ENCODE data around the gene PSD. TPM values are rescaled to one million over a fixed set of nuclear protein-coding genes. Genes with fewer than 3 reads are reported as not detected.

The PSD gene
- total and polyA plus RNA-seq, 9 of the 15 experiments (the other 6 are each of a cell fraction or from before 2014, with no cell fraction given) = 0.11 to 1.7 (median 0.54) TPM; not detected in 2

DNA sequence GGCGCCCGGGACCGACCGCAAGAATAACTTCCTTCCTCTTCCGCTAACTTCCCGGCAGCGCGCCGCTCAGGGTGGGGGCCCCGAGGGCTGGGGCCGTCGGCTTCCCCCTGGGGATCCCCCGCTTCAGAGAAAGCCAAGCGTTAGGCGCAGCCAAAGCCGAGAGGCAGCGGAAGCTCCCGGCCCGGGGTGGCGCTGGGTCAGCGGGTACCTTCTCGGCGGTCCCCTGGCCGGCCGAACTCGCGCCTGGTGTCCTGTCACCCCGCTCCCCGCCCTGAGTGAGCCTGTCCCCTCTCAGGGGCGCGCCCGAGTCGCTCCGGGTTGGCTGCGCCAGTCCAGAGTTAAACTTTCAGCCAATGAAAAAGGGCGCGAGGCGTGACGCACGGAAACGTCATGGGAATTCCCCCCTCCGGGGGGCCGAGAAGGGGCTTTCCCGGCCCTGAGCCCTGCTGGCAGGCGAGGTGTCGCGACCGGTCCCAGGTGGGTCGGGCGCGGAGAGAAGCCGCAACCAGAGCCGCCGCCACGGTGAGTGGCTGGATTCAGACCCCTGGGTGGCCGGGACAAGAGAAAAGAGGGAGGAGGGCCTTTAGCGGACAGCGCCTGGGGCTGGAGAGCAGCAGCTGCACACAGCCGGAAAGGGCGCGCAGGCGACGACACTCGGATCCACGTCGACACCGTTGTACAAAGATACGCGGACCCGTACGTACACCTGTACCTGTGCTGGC is 24.3 kb downstream of the PSD start (continued):
- TF ChIP-seq PRDM10 (IDR thresholded peaks at IDR 0.05; ENCODE audit: partially characterized antibody) = peak; percentile 92
- TF ChIP-seq, protein P1, sequence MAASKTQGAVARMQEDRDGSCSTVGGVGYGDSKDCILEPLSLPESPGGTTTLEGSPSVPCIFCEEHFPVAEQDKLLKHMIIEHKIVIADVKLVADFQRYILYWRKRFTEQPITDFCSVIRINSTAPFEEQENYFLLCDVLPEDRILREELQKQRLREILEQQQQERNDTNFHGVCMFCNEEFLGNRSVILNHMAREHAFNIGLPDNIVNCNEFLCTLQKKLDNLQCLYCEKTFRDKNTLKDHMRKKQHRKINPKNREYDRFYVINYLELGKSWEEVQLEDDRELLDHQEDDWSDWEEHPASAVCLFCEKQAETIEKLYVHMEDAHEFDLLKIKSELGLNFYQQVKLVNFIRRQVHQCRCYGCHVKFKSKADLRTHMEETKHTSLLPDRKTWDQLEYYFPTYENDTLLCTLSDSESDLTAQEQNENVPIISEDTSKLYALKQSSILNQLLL (CRISPR knock-in tag; IDR thresholded peaks at IDR 0.05; ENCODE audit: borderline replicate concordance) = no peak
- TF ChIP-seq CXXC5 (CRISPR knock-in tag; IDR thresholded peaks at IDR 0.05) = peak; percentile 57
- TF ChIP-seq MEIS2 (IDR thresholded peaks at IDR 0.05; ENCODE audit: partially characterized antibody) = peak; percentile 16
- peak; percentile 74 for TF ChIP-seq KHSRP (IDR thresholded peaks at IDR 0.05)
- no peak for TF ChIP-seq TSC22D4 (tag; IDR thresholded peaks at IDR 0.05)
- TF ChIP-seq ZHX1 (conservative IDR thresholded peaks at IDR 0.05; ENCODE audit: low read length) = no peak
- no peak for TF ChIP-seq ZNF707 (CRISPR knock-in tag; conservative IDR thresholded peaks at IDR 0.05)
- TF ChIP-seq, protein P2, sequence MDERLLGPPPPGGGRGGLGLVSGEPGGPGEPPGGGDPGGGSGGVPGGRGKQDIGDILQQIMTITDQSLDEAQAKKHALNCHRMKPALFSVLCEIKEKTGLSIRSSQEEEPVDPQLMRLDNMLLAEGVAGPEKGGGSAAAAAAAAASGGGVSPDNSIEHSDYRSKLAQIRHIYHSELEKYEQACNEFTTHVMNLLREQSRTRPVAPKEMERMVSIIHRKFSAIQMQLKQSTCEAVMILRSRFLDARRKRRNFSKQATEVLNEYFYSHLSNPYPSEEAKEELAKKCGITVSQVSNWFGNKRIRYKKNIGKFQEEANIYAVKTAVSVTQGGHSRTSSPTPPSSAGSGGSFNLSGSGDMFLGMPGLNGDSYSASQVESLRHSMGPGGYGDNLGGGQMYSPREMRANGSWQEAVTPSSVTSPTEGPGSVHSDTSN (CRISPR knock-in tag; IDR thresholded peaks at IDR 0.05; ENCODE audit: low read depth) = no peak
- TF ChIP-seq, protein P2 (tag; conservative IDR thresholded peaks at IDR 0.05; ENCODE audit: low read depth) = no peak
- TF ChIP-seq ZNF696 (CRISPR knock-in tag; conservative IDR thresholded peaks at IDR 0.05) = no peak
- no peak for TF ChIP-seq SETDB1 (IDR thresholded peaks at IDR 0.05; ENCODE audit: low read length)
- TF ChIP-seq ZNF668 (CRISPR knock-in tag; IDR thresholded peaks at IDR 0.05) = no peak
- 0 out of 2 replicates have a peak, but pooled peaks have one; percentile 37 for TF ChIP-seq FOXM1 (IDR thresholded peaks at IDR 0.05; ENCODE audit: low read depth)
- TF ChIP-seq FOXM1 (CRISPR knock-in tag; IDR thresholded peaks at IDR 0.05; ENCODE audit: low read depth) = no peak
